Liver (tissue), 9 donors: ENCODE results near the gene CARMIL3. TPM values are rescaled to one million over a fixed set of nuclear protein-coding genes. Genes with fewer than 3 reads are reported as not detected.

Source experiments
- DNase-seq: peaks from one replicate; pipeline ENCODE4 v3.0.0-alpha.2; 2017; ENCODE audit warnings: low spot score
- H3K27ac ChIP-seq, 2 donors: one replicate each; pipeline ENCODE4 v1.7.0; 2013; ENCODE audit warnings: inconsistent platforms in 2 of 2, low read length in 2 of 2, control low read depth in 1 of 2, low read depth in 1 of 2, mild to moderate bottlenecking in 1 of 2
- H3K27me3 ChIP-seq, 4 donors: one replicate each; pipeline versions ENCODE4 v1.6.1 to v1.7.0; 2013; ENCODE audit warnings: low read length in 3 of 4, inconsistent platforms in 1 of 4, mild to moderate bottlenecking in 1 of 4, moderate library complexity in 1 of 4; ENCODE audit not compliant: control insufficient read depth in 4 of 4, insufficient read depth in 4 of 4
- H3K36me3 ChIP-seq, 4 donors: one replicate each; pipeline versions ENCODE4 v1.6.1 to v1.7.0; 2013; ENCODE audit warnings: low read length in 3 of 4, mild to moderate bottlenecking in 3 of 4, low read depth in 1 of 4, moderate library complexity in 1 of 4; ENCODE audit not compliant: control insufficient read depth in 4 of 4, insufficient read depth in 3 of 4
- H3K4me1 ChIP-seq, 4 donors: one replicate each; pipeline versions ENCODE4 v1.6.1 to v1.7.0; 2013; ENCODE audit warnings: low read length in 3 of 4, mild to moderate bottlenecking in 3 of 4, moderate library complexity in 1 of 4; ENCODE audit not compliant: control insufficient read depth in 4 of 4, insufficient read depth in 4 of 4
- H3K4me3 ChIP-seq, 3 donors: one replicate each; pipeline versions ENCODE4 v1.6.1 to v1.7.0; 2013; ENCODE audit warnings: low read length in 3 of 3, control low read depth in 1 of 3, low read depth in 1 of 3, mild to moderate bottlenecking in 1 of 3
- H3K9ac ChIP-seq, 2 donors: one replicate each; pipeline ENCODE4 v1.7.0; 2013; ENCODE audit warnings: low read length in 2 of 2, mild to moderate bottlenecking in 2 of 2, moderate library complexity in 2 of 2, control low read depth in 1 of 2, low read depth in 1 of 2
- H3K9me3 ChIP-seq, 4 donors: one replicate each; pipeline versions ENCODE4 v1.6.1 to v1.7.0; 2013; ENCODE audit warnings: low read length in 3 of 4; ENCODE audit not compliant: control insufficient read depth in 4 of 4
- EGR1 ChIP-seq, 2 donors: IDR thresholded peaks; 2 replicates each; pipeline ENCODE4 v1.6.1; 2016 to 2018; ENCODE audit warnings: antibody characterized with exemption in 2 of 2, low read depth in 2 of 2
- FOXA2 ChIP-seq: IDR thresholded peaks from 2 replicates; pipeline ENCODE4 v1.6.1; 2016; ENCODE audit warnings: antibody characterized with exemption
- GABPA ChIP-seq, 2 donors: IDR thresholded peaks in 1 of 2; conservative IDR thresholded peaks in 1 of 2; 2 replicates each; pipeline ENCODE4 v1.6.1; 2016; ENCODE audit warnings: antibody characterized with exemption in 2 of 2, mild to moderate bottlenecking in 1 of 2, moderate library complexity in 1 of 2
- HNF4A ChIP-seq, 2 donors: conservative IDR thresholded peaks; 2 replicates each; pipeline ENCODE4 v1.6.1; 2016; ENCODE audit warnings: antibody characterized with exemption in 2 of 2, mild to moderate bottlenecking in 2 of 2
- RAD21 ChIP-seq, 2 donors: IDR thresholded peaks; 2 replicates each; pipeline ENCODE4 v1.6.1; 2016; ENCODE audit warnings: antibody characterized with exemption in 2 of 2, mild to moderate bottlenecking in 2 of 2
- RXRA ChIP-seq, 2 donors: IDR thresholded peaks; 2 replicates each; pipeline ENCODE4 v1.6.1; 2017 to 2018; ENCODE audit warnings: antibody characterized with exemption in 2 of 2, mild to moderate bottlenecking in 1 of 2
- SP1 ChIP-seq: IDR thresholded peaks from 2 replicates; pipeline ENCODE4 v1.6.1; 2018; ENCODE audit warnings: antibody characterized with exemption, mild to moderate bottlenecking
- TAF1 ChIP-seq: conservative IDR thresholded peaks from 2 replicates; pipeline ENCODE4 v1.6.1; 2016; ENCODE audit warnings: antibody characterized with exemption, mild to moderate bottlenecking
- YY1 ChIP-seq: IDR thresholded peaks from 2 replicates; pipeline ENCODE4 v1.6.1; 2016; ENCODE audit warnings: antibody characterized with exemption, mild to moderate bottlenecking
- WGBS: extraction: QIAGEN DNeasy Blood & Tissue Kit; methylation state at CpG from one replicate; pipeline ENCODE4 v1.1.7; 2013; 5-methylcytosine and 5-hydroxymethylcytosine counted together
- polyA plus RNA-seq, 2 donors: library from polyadenylated mRNA; stranded (reverse) in 1 of 2; unstranded in 1 of 2; fragments of 200-250 nt in 1 of 2; fragments of >200 nt in 1 of 2; fragmentation: Nextera tagmentation in 1 of 2; extraction: Ambion mirVana in 1 of 2; gene quantifications; one replicate each; pipeline versions ENCODE4 v1.2.1 to v1.2.3, GENCODE V29; 2013 to 2015
- total RNA-seq, 2 donors: library from RNA; depleted of rRNA; stranded (reverse); fragments of >200 nt; gene quantifications; one replicate each; pipeline ENCODE4 v1.2.3, GENCODE V29; 2014
- TF ChIP-seq, protein P1 (sequence below): IDR thresholded peaks from 2 replicates; pipeline ENCODE4 v1.6.1; 2016; ENCODE audit warnings: antibody characterized with exemption
- TF ChIP-seq, protein P2 (sequence below): IDR thresholded peaks from 2 replicates; pipeline ENCODE4 v1.6.1; 2016; ENCODE audit warnings: antibody characterized with exemption
- TF ChIP-seq, protein P3 (sequence below): IDR thresholded peaks from 2 replicates; pipeline ENCODE4 v1.6.1; 2016; ENCODE audit warnings: antibody characterized with exemption
- TF ChIP-seq, protein P4 (sequence below): fragments of 150-350 bp; IDR thresholded peaks from 2 replicates; pipeline ENCODE4 v1.5.1; 2017; ENCODE audit warnings: improper control_type of control experiment, low read depth, low read length; ENCODE audit not compliant: missing input control
- TF ChIP-seq, protein P5 (sequence below): IDR thresholded peaks from 2 replicates; pipeline ENCODE4 v1.6.1; 2016; ENCODE audit warnings: antibody characterized with exemption, mild to moderate bottlenecking
- donor health status: healthy.
- donor health status: healthy.
- donor health status: healthy.
- donor health status: healthy.
- donor health status: healthy.

The CARMIL3 gene
- total and polyA plus RNA-seq, 4 donors, result 0.05 to 0.17 (median 0.17) TPM

DNA sequence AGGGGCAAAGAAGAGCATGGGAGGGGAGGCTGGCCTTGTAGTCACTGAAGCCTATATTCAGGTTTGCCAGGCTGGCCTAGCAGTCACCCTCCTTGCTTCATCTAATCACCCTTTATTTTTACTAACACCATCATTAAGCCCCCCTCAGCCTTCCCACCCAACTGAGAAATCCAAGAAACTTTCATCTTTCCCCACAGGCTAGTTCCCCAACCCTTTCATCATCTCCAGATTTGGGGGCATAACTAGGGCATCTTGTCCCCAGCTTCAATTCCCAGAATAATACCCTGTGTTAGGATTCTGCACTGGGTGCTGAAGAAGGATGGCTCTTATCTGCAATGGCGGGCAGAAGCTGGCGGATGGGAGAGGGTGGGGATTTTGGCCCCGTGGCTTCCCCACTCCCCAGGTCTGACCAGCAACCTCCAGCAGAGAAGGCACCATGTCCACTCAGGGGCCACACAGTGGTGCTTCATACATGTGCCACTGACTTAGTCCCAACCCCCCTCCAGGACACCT is 49.2 kb downstream of the CARMIL3 start:
- no peak for DNase-seq
- Histone ChIP-seq H3K4me3 (no peak overlapping the region), H3K9me3 (no peaks in the 10 kb centered on the region), H3K27ac (no peak overlapping the region), H3K27me3 (no peaks in the 10 kb centered on the region), H3K9ac (no peak overlapping the region), H3K4me1 (peaks cover 6 to 87% (median 68%) of the 10 kb centered on the region in 4 donors), H3K36me3 (peaks cover 13 to 38% (median 25%) of the 10 kb centered on the region in 4 donors)
- TF ChIP-seq RXRA (IDR thresholded peaks at IDR 0.05) (no peak), HNF4A (conservative IDR thresholded peaks at IDR 0.05) (no peak), GABPA (IDR thresholded peaks at IDR 0.05 in 1 of 2, conservative IDR thresholded peaks at IDR 0.05 in 1 of 2) (no peak), FOXA2 (no peak), YY1 (no peak), TAF1 (no peak), RAD21 (IDR thresholded peaks at IDR 0.05) (no peak), SP1 (no peak), EGR1 (IDR thresholded peaks at IDR 0.05; ENCODE audit: low read depth in 2 of 2) (no peak)
- TF ChIP-seq, protein P1, sequence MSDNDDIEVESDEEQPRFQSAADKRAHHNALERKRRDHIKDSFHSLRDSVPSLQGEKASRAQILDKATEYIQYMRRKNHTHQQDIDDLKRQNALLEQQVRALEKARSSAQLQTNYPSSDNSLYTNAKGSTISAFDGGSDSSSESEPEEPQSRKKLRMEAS, result no peak
- TF ChIP-seq, protein P2, sequence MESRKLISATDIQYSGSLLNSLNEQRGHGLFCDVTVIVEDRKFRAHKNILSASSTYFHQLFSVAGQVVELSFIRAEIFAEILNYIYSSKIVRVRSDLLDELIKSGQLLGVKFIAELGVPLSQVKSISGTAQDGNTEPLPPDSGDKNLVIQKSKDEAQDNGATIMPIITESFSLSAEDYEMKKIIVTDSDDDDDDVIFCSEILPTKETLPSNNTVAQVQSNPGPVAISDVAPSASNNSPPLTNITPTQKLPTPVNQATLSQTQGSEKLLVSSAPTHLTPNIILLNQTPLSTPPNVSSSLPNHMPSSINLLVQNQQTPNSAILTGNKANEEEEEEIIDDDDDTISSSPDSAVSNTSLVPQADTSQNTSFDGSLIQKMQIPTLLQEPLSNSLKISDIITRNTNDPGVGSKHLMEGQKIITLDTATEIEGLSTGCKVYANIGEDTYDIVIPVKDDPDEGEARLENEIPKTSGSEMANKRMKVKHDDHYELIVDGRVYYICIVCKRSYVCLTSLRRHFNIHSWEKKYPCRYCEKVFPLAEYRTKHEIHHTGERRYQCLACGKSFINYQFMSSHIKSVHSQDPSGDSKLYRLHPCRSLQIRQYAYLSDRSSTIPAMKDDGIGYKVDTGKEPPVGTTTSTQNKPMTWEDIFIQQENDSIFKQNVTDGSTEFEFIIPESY, result no peak
- TF ChIP-seq, protein P3, sequence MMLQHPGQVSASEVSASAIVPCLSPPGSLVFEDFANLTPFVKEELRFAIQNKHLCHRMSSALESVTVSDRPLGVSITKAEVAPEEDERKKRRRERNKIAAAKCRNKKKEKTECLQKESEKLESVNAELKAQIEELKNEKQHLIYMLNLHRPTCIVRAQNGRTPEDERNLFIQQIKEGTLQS, result no peak
- TF ChIP-seq, protein P4, sequence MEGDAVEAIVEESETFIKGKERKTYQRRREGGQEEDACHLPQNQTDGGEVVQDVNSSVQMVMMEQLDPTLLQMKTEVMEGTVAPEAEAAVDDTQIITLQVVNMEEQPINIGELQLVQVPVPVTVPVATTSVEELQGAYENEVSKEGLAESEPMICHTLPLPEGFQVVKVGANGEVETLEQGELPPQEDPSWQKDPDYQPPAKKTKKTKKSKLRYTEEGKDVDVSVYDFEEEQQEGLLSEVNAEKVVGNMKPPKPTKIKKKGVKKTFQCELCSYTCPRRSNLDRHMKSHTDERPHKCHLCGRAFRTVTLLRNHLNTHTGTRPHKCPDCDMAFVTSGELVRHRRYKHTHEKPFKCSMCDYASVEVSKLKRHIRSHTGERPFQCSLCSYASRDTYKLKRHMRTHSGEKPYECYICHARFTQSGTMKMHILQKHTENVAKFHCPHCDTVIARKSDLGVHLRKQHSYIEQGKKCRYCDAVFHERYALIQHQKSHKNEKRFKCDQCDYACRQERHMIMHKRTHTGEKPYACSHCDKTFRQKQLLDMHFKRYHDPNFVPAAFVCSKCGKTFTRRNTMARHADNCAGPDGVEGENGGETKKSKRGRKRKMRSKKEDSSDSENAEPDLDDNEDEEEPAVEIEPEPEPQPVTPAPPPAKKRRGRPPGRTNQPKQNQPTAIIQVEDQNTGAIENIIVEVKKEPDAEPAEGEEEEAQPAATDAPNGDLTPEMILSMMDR, result no peak
- TF ChIP-seq, protein P5, sequence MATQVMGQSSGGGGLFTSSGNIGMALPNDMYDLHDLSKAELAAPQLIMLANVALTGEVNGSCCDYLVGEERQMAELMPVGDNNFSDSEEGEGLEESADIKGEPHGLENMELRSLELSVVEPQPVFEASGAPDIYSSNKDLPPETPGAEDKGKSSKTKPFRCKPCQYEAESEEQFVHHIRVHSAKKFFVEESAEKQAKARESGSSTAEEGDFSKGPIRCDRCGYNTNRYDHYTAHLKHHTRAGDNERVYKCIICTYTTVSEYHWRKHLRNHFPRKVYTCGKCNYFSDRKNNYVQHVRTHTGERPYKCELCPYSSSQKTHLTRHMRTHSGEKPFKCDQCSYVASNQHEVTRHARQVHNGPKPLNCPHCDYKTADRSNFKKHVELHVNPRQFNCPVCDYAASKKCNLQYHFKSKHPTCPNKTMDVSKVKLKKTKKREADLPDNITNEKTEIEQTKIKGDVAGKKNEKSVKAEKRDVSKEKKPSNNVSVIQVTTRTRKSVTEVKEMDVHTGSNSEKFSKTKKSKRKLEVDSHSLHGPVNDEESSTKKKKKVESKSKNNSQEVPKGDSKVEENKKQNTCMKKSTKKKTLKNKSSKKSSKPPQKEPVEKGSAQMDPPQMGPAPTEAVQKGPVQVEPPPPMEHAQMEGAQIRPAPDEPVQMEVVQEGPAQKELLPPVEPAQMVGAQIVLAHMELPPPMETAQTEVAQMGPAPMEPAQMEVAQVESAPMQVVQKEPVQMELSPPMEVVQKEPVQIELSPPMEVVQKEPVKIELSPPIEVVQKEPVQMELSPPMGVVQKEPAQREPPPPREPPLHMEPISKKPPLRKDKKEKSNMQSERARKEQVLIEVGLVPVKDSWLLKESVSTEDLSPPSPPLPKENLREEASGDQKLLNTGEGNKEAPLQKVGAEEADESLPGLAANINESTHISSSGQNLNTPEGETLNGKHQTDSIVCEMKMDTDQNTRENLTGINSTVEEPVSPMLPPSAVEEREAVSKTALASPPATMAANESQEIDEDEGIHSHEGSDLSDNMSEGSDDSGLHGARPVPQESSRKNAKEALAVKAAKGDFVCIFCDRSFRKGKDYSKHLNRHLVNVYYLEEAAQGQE, result no peak
- 88% methylated on average over 3 of the region's 3 CpGs for WGBS
